HG03432 (cell line): ENCODE measurements around the gene ILRUN.
"Not testable (repeated sequence)": the region's sequence is repeated elsewhere in the genome, so short reads cannot be mapped to it uniquely, and the experiment has no call there.

ENCODE experiments used
- ATAC-seq: cut with Tn5 transposase; IDR thresholded peaks from one replicate; pipeline ENCODE4 v1.9.1; 2021; ENCODE audit warnings: mild to moderate bottlenecking, moderate library complexity; ENCODE audit not compliant: unreplicated experiment

The ILRUN gene

DNA sequence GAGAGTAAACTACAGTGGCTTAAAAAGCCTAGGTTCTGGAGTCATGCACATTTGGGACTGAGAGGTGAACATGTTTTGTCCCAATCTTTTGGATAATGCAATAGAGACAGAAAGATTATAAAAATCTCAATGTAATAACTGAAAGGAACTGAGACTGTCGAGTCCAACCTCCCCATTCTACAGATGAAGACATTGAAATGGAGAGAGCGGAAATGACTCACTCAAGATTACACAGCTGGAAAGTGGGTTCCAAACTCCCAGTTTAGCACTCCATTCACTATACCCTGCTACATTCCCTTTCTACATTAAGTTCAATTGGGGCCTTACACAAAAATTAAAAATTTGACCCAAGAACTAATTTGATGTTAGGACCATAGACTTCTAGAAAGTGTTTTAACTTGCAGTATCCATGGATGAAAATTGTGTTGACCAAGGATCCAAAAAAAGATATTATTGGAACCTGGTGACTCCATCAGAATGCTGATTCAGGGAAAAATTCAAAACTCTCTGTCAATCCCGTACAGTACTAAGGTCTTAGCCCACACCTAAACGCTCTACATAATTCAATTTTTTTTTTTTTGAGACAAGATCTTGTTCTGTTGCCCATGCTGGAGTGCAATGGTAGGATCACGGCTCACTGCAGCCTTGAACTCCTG, 1.5 kb upstream of the ILRUN start:
- ATAC-seq, result no peak

DNA sequence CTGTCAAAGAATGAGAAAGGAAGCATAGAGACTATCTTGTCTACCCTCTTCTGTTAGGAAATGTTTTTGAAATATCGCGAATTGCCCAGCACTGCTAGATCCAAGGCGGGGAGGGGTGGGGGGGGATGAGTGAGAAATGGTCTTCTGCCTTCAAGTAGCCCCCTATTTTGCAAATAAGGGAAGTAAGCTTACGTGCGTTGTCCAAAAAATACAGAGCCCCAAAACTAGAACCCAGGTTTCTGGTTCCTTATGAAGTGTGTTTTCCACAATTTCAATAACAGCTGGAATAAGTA, 923 bp upstream of the ILRUN start:
- no peak for ATAC-seq

GRCh38 chr6:34696189-34696738, 303 bp downstream of the ILRUN start:
- peak; percentile 33 for ATAC-seq

DNA sequence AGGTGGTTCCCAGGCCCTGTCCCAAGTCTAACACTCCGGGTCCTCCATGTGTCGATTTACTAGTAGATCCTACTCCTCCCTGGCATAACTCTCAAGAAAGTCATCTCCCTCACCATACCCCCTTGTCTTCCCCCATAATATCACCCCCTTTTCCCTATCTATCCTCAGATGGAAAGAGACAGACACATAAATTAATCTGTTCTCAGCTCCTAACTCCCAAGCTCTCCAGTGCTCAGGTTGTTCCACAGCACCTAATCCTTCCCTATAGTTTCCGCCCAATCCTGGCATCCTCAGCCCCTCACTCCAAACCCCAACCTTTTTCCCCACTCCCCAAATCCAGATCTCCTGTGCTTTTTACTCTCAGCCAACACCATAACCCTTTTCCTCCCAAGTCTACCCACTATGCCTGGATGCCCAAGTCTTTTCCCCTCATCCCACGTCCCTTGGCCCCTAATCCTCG, 808 bp downstream of the ILRUN start:
- no peak for ATAC-seq

DNA sequence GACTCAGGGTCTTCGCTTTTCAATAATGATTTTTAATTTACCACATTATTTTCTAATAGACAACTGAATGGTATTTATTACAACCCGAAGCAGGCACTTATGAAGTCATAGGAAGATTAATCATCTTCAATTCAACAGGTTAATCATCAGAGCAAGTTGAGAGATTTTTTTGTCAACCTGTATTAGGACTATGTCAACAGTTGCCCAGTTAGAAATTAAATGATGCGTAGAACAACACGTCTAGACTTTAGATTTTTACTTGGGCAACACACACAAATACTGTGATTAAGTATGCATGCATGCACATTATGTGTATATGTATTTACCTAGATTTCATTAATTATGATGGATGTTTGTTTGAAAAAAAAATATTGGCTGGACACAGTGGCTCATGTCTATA, 4.3 kb downstream of the ILRUN start:
- no peak for ATAC-seq

DNA sequence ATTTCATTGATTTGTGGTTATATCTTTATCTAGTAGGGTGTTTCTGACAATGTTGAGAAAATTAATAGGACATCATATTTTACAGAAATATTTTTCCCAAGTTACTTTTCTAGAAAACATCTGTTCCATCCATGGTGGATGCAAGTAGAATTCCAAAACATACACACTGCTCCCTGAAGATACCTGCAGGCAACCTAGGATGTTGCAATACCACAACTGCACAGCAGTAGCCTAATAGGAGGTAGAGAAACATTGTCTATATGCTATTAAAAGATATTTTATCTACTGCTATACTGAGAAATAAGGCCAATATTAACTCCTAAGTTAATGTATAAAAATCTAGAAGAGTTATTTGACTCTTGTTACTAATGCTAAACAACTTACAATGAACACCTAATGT, 6.8 kb downstream of the ILRUN start:
- ATAC-seq, result no peak

DNA sequence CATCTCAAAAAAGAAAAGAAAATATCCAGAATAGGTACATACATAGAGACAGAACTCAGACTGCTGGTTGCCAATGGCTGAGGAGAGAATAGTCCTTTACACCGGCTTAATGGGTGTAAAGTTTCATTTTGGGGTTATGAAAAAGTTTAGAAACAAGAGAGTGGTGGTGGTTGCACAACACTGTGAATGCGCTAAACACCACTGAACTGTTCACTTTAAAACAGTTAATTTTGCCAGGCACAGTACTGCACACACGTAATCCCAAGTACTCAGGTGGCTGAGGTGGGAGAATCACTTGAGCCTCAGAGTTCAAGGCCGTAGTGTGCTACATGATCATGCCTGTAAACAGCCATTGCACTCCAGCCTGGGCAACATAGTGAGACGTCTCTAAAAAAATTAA, 7.6 kb downstream of the ILRUN start:
- no peak for ATAC-seq

DNA sequence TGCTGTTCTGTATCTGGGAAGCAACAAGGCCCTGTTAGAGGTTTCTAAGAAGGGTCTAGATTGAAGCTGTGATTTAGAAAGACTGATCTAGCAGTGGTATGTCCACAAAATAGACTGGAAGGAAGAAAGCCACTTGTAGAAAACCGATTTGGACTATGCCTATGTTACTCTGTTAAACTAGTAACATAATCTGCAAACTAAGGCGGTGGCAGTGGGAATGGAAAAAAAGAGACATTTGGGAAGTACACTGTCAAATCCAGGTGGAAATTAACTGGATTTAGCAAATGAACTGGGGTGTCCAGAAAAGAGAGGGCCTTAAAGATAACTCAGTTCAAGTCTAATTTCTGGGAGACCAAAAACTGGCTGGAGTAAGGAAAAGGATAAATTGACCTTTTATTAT, 11.6 kb downstream of the ILRUN start:
- ATAC-seq, result no peak

GRCh38 chr6:34684364-34684763, 12.2 kb downstream of the ILRUN start:
- no peak for ATAC-seq

DNA sequence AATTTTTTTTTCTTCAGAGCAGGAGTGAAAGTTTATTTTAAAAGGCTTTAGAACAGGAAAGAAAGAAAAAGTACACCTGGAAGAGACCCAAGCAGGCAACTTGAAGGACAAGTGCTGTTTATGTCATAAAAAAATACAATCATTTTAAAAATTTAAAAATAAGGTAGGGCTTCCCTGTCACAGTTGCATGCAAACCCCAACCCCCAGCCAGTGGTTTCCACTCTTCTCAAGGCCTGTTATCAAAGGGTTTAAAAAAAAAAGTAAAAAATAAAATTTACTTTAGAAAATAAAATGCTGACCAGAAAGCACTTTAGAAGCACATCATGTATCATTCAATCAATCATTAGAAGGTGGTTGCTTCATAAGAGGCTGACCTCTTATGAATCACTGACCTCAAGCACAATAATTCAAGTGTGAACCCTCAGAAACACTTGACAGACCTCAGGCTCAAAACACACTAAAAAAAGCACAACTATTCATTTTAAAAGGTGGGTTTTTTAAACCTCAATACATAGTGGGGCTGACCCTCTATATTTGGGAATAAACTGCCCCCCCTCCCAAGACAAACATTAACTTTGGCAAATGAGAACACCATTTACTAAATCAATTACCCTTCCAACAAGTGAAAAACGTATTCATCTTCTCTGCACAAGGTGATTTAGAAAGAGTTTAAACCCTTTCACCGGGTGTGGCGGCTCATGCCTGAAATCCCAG, 15.6 kb downstream of the ILRUN start:
- ATAC-seq, result peak; percentile 55

DNA sequence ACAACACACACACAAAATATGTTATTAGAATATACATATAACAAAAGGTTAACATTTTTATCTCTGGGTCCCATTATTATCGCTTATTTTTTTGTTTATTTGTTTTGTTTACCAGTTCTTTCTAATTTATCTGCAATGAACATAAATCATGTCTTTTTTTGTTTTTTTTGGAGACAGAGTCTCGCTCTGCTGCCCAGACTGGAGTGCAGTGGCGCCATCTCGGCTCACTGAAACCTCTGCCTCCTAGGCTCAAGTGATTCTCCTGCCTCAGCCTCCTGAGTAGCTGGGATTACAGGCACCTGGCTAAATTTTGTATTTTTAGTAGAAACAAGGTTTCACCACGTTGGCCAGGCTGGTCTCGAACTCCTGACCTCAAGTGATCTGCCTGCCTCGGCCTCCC, 16.3 kb downstream of the ILRUN start:
- not testable (repeated sequence) for ATAC-seq

- no peak for ATAC-seq
Measured at GRCh38 chr6:34679552-34680253, 16.9 kb downstream of the ILRUN start.

GRCh38 chr6:34676140-34676539, 20.4 kb downstream of the ILRUN start:
- ATAC-seq, result no peak

GRCh38 chr6:34674930-34675329, 21.6 kb downstream of the ILRUN start:
- not testable (repeated sequence) for ATAC-seq

DNA sequence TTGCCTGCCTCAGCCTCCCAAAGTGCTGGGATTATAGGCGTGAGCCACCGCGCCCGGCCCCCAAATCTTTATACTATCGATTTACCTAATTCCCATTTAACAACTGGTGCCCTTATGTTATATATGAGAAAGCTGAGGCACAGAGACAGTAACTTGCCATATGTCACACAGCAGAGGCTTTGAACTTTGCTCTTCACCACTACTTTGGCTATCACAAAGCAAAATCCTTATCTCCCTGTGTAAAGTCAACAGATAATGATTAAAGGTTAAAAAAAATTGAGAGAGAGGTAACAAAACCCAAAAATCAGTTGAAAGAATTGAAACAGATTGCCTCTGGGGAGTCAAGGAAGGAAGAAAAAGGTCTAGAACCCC, 22.3 kb downstream of the ILRUN start:
- ATAC-seq, result no peak

DNA sequence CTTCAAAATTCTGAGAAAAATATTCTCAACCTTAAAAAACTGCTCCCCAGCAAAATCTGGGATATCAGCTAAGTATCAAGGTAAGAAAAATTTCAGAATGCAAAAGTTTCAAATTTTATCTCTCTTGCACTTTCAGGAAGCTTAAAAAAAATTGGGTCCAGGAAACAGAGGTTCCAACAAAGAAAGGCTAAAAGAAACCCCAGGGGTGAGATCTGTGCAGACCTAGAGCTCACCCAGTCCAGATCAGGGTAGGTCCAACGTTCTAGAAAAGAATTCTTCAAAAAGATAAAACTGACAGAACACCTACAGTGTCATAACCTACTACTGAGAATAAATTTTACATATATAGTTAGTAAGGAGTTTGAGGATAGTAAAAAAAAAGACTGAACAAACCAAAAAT, 23.5 kb downstream of the ILRUN start:
- ATAC-seq, result no peak

- no peak for ATAC-seq
Measured at GRCh38 chr6:34672657-34673043, 23.9 kb downstream of the ILRUN start.

DNA sequence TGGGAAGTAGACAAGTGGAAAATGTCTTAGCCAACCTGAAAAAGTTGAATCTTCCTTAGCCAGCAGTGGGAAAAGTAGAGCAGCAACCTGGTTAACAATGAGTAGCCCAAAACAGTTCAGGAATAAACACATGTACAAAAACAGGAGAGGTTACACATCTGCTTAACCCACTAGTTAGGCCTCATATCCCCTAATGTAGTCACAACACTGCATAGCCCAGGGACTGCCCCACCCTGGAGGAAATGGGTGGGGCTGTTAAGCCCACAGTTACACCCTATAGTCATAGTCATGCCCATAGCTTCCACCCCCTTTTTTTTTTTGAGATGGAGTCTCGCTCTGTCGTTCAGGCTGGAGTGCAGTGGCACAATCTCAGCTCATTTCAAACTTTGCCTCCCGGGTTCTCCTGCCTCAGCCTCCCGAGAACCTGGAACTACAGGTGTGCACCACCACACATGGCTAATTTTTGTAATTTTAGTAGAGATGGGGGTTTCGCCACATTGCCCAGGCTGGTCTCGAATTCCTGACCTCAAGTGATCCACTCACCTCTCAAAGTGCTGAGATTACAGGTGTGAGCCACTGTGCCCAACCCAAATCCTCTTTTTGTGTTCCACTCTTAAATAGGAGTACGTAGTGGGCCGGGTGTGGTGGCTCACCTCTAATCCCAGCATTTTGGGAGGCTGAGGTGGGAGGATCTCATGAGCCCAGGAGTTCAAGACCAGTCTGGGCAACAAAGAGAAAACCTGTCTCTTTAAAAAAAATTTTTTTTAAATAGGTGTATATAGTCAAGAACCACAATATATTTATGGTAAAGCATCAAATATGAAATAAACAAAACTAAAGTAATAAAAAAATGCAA, 24.5 kb downstream of the ILRUN start:
- ATAC-seq, result peak; percentile 76

DNA sequence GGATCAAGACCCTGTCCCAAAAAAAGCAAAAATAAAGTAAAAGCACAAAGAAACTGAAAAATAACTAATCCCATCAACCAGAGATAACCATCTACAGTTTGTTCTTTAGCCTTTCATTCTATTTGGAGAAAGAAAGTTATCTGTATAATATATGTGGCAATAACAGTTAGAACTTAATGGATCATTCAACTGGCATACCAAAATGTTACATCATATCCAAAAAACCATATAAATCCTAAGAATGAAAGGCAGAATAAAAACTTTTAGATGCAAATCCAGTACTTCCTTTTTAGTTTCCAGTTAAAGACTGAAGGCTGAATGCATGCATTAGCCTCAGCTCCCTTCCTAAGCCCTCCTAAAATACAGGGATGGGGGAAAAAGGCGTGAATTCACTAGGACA, 25.2 kb downstream of the ILRUN start:
- ATAC-seq, result no peak

GRCh38 chr6:34668799-34669198, 27.8 kb downstream of the ILRUN start:
- ATAC-seq, result not testable (repeated sequence)
